Adipose tissue (tissue), 3 donors: Measurements from ENCODE around the gene SMURF1. TPM values are rescaled to one million over a fixed set of nuclear protein-coding genes. Genes with fewer than 3 reads are reported as not detected.

Source experiments
- H3K27ac ChIP-seq: one replicate; pipeline ENCODE4 v1.5.1; 2013; ENCODE audit warnings: low read depth, low read length
- WGBS, 3 donors: extraction: QIAGEN DNeasy Blood & Tissue Kit; methylation state at CpG; one replicate each; pipeline ENCODE4 v1.1.7; 2013; 5-methylcytosine and 5-hydroxymethylcytosine counted together
- polyA plus RNA-seq, 3 donors: library from polyadenylated mRNA; stranded (reverse); fragments of 200-250 nt; gene quantifications; one replicate each; pipeline ENCODE4 v1.2.3, GENCODE V29; 2013
- donor health status: healthy with polysubstance abuse.
- donor health status: Bipolar disorder and iron deficiency.
- donor health status: healthy.

The SMURF1 gene
- polyA plus RNA-seq, 3 donors: 9.7 to 13.9 (median 10.3) TPM

DNA sequence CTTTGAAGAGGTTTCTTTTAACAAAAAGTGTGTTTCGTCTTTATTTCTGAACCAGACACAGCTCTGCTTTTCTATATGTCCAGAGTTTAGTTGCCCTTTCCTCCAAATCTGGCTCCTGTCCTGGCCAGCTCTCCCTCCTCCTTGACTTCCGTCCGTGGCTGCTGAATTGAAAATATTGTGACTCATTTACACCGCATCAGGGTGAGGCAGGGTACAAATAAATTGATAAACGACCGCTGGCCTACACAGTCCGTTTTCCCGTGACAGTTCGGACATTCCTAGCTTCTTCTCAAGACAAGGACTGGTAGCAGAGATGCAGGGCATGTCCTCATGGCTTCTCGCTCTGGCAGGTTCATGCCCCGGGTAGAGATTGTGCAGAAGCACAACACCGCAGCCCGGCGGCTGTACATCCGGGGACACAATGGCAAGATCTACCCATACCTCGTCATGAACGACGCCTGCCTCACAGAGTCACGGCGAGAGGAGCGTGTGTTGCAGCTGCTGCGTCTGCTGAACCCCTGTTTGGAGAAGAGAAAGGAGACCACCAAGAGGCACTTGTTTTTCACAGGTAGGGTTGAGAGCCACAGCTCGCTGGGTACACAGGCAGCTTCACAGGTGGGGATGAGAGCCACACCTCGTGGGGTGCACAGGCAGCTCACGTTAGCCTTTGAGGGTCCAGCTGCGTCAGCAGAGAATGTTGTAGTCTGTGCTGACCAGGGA is 139.0 kb downstream of the SMURF1 start:
- no peak overlapping the region for H3K27ac ChIP-seq
- 91 to 94% (median 92%) methylated on average over 26 of the region's 26 CpGs for WGBS, 3 donors

DNA sequence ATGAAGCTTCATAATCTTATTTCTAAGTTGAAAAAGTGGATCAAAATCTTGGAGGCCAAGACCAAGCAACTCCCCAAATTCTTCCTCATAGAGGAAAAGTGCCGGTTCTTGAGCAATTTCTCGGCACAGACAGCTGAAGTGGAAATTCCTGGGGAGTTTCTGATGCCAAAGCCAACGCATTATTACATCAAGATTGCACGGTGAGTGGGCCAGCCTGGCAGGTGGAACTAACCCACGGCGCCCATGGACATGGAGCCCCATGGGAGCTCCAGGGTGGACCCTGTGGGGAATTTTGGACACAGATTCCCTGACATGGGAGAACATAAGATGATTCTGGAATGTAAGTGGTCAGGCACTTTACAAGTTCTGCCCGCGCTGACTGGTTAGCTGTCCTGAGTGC is 139.7 kb downstream of the SMURF1 start:
- WGBS, 3 donors: 81 to 89% (median 82%) methylated on average over 8 of the region's 8 CpGs
- no peak overlapping the region for H3K27ac ChIP-seq

DNA sequence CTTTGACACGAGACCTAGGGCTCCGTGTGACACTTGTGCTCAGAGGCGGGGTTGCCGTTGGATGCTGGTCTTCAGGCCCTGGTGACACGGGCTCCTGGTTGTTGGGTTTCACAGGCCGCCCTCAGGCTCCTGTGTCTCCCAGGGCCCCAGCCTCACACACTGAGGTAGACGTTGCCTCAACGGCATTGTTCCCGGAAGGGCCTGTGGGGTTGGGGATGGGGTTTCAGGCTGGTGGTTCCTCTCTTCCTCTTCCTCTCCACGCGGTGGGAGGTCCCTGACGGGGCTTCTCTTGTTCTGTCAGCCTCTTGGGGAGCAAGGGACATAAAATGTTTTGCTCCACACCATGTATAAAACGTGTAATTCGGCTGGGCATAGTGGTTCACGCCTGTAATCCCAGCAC is 140.5 kb downstream of the SMURF1 start:
- H3K27ac ChIP-seq: no peak overlapping the region

DNA sequence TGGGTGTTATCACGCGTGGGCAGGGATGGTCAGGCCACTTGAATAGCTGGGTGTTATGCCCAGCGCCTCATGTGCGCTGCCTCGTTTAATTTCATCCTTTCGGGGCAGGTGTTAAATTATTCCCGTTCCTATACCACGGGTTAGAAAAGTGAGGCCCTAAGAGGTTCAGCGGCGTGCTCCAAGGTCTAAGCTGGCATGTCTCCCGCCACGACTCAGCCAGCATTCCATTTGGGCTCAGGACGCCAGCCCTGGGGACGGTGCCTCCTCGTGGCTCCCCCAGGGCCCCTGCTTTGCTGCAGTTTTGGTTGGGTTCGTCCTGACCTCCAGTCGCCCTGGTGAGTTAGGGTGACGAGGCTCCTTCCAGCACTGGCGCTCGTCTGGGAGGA is 141.1 kb downstream of the SMURF1 start:
- 89 to 92% (median 91%) methylated on average over 20 of the region's 20 CpGs for WGBS, 3 donors
- no peak overlapping the region for H3K27ac ChIP-seq

More for the DNA sequence above, 140.5 kb downstream of the SMURF1 start:
- WGBS, 3 donors: 79 to 86% (median 82%) methylated on average over 15 of the region's 15 CpGs

DNA sequence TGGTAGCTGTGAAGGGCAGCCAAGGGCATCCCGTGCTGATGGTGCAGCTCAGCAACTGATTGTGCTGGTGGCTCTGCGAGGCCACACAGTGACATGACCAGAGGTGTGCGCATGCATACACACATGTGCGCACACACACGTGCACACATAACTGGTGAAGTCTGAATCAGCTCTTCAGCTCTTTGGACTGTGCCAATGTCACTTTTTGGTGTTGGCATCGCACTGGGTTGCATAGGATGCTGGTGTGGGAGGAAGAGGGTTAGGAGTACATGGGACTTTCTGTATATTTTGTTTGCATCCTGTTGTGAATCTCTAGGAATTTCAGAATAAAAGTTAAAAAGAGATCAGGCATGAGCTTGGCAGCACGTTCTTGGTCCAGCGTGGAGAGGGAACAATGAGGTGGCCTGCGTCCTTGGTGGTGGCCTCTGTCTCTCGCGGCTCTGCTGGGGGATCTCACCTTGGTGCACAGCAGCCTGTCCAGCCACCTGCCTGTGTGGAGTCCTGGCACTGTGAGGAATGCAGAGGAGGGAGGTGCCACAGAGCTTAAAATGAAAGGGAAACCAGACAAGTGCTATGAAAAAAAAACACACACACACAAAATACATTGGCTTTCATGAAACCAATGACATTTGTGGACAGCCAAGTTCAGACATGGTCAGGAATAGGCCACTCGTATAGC is 141.6 kb downstream of the SMURF1 start:
- no peak overlapping the region for H3K27ac ChIP-seq
- 81 to 93% (median 92%) methylated on average over 12 of the region's 12 CpGs for WGBS, 3 donors

DNA sequence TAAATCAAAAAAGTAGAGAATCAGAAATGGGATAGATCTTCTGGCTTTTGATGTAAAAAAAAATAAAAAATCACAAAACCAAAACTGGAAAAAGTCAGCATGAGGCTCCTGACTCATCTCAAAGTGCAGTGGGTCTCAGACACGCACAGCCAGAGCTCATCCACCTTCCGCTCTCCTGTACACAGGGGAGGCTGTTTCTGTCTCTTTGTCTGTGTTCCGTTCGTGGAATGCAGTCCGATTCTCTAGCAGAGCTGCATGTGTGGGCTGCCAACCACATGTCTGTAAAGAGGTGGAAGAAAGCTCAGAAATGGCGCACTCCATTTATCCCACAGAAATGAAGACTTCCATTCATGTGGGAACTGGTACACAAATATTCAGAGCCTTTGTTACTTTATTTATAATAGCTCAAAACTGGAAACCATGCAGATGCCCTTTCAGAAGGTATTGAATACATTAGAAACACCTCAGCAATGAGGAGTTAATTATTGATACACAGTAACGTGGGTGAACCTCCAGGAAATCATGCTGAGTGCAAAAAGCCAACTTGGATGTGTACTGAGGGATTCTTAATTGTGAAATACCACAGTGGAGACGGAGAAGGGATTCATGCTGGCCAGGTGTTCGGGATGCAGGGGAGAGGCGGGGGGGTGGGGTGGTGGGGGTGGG is 142.3 kb downstream of the SMURF1 start:
- WGBS, 3 donors: 77 to 90% (median 88%) methylated on average over 10 of the region's 10 CpGs
- no peak overlapping the region for H3K27ac ChIP-seq

DNA sequence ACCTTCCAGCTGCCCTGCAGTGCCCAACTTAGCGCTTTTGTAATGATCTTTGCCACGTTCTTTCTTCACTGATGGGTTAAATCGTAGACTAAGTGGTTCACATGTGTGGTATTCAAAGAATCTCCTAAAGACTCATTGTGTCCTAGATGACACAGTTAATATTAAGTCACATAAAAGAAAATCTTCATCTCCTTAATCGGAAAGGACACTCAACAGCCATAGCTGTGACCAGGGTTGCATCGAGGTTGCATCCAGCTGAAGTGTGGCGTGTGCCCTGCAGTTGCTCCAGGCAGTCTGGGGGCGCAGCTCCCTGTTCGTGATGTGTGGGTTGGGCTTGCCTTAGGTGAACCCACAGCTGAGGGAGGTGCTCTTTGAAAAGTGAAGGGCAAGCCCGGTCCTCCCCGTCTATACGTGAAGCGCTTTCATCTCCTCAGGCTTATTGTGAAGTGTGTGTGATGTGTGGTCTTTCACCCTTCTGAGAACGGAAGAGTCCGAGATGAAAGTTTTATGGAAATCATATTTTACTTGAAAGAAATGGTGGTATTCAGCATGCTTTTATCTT is 142.9 kb downstream of the SMURF1 start:
- no peak overlapping the region for H3K27ac ChIP-seq
- 90 to 94% (median 93%) methylated on average over 14 of the region's 14 CpGs for WGBS, 3 donors

DNA sequence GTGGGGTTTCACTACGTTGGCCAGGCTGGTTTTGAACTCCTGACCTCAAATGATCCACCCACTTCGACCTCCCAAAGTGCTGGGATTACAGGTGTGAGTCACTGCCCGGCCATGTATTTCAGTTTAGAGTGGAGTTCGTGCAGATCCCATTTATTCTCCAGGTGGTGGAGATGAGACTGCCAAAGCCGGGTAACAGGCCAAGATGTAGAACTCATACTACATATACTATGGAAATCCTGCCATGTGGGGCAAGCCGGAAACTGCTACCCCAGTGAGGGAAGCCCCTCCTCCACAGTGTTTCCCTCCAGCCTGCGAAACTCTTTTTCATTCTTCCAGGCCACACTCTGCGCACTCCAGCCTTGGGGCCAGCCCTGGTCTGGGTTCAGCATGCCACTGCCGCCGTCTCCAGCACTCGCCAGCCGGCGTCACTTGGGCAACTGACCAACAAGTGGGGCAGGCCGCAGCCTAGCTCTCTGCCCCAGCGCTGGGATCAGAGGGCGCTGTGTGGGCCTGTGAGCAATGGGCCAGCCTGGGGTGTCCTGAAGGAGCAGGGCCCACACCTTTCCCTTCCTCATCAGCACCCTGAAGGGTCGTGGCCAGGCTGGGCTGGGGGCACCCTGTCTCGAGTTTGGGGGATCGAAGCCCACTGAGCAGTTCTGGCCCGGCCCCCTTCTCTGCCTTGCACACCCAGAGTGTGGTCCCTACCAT is 143.6 kb downstream of the SMURF1 start:
- no peak overlapping the region for H3K27ac ChIP-seq

DNA sequence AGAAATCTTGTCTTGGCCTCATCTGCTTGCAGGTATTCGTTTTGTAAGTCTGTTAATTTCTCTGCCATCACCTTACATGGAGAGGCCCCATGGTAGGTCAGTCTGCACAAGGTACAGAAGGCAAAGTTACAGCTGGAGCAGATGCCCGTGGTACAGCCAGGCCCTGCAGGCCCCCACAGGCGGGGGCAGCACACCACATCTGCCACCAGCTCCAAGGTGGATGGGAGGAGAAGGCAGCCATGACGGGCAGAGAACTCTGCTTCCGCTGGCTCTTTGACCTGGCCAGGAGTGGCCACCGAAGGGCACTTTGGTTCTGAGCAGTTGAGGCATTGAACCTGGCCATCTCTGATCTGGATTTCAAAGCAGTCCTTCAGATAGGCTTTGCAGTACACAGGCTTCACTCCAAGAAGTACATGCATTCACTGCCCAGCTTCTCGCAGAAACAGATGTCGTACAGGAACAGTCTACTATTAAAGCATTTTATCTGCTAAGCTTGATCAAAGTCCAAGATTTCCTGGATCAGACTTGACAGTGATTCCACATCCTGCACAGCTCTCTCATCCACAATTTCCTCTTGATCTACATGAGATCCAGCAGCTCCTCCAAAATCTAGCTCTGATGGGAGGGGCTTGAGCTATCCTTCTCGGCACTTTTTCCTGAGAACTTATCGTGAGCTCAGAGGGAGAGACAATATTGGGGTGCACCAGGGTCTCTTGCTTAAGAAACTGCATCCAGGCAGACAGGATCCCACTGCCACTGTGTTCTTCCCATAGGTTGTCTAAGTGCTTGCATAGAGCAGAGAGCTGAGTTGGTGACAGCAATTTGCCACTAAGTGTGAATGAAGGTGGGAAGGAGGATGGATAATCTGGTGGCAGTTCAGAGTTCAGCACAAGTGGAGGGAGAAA is 144.8 kb downstream of the SMURF1 start:
- H3K27ac ChIP-seq: no peak overlapping the region
- 80 to 90% (median 85%) methylated on average over 10 of the region's 10 CpGs for WGBS, 3 donors

More for the DNA sequence above, 143.6 kb downstream of the SMURF1 start:
- WGBS, 3 donors: 93 to 96% (median 93%) methylated on average over 20 of the region's 20 CpGs

DNA sequence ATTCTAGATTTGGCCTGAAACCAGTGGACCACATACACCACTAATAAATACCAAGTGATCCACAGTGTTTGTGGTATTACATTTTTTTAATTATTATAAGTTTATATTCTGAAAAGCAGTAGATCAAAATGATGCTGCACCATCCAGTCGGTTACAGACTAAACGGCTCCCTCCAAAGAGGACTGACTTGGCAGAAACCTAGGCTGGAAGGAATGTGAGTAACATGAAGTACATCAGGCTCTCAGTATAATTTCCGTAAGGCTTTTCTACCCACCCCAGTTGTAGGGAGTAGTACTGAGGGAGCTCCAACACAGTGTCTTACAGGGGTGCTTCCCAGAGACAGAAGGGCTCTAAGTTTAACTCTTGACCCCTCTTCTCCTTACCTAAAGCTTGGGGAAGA is 146.1 kb downstream of the SMURF1 start:
- WGBS, 3 donors: 71 to 81% (median 72%) methylated on average over 3 of the region's 3 CpGs
- no peak overlapping the region for H3K27ac ChIP-seq

DNA sequence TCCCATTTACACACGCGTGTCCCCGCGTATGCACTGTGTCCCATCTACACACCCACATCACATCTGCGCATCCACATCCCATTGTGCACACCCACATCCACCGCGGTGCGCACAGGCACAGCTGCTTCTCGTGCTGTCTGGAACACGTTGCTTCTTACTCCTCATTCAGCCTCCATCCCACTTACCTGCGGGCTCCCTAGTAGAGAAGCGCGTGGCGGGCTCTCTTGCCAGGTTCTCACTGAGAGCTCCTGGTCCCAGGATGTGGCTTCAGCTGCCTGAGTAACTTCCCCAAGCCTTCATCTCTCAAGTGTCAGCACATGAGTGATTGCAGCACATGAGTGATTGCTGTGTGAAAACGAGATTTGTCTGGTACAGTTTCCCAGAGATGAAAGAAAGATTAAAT is 147.8 kb downstream of the SMURF1 start:
- no peak overlapping the region for H3K27ac ChIP-seq
- WGBS, 3 donors: 90 to 93% (median 93%) methylated on average over 15 of the region's 15 CpGs

DNA sequence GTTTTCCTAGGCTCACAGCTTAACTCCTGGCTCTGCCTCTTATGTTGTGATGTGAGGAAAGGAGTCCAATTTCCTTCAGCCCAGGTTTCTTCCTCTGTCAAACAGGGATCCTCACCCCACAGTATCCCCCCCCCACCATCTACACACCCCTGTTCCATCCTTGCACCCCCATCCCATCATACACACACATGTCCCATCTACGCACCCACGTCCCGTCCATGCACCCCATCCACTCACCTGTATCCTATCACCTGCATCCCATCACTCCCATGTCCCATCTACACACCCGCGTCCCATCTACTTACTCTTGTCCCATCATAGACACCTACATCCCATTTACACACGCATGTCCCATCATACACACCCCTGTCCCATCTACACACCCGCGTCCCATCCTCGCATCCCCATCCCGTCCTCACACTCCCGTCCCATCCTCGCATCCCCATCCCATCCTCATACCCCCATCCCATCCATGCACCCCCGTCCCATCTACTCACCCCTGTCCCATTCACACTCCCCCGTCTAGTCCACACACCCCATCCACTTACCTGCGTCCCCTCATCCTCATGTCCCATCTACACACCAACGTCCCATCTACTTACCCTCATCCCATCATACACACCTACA is 148.3 kb downstream of the SMURF1 start:
- WGBS, 3 donors: 95 to 96% (median 96%) methylated on average over 16 of the region's 16 CpGs
- no peak overlapping the region for H3K27ac ChIP-seq

DNA sequence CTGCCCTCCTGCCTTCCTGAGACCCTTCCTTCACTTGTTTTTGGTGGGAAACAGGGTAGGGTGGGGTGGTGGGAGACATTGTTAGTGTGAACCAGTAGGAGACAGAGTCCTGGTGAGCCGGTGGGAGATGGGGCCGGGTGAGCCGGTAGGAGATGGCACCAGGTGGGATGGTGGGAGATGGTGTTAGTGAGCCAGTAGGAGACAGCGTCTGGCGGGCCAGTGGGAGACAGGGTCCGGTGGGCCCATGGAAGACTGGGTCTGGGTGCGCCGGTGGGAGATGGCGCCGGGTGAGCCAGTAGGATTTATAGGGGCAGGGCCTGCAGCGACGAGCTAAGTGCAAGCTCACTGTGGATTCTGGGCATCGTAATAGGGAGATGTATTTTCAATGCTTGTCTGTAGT is 148.8 kb downstream of the SMURF1 start:
- H3K27ac ChIP-seq: no peak overlapping the region
- WGBS, 3 donors: 90 to 92% (median 90%) methylated on average over 13 of the region's 13 CpGs

DNA sequence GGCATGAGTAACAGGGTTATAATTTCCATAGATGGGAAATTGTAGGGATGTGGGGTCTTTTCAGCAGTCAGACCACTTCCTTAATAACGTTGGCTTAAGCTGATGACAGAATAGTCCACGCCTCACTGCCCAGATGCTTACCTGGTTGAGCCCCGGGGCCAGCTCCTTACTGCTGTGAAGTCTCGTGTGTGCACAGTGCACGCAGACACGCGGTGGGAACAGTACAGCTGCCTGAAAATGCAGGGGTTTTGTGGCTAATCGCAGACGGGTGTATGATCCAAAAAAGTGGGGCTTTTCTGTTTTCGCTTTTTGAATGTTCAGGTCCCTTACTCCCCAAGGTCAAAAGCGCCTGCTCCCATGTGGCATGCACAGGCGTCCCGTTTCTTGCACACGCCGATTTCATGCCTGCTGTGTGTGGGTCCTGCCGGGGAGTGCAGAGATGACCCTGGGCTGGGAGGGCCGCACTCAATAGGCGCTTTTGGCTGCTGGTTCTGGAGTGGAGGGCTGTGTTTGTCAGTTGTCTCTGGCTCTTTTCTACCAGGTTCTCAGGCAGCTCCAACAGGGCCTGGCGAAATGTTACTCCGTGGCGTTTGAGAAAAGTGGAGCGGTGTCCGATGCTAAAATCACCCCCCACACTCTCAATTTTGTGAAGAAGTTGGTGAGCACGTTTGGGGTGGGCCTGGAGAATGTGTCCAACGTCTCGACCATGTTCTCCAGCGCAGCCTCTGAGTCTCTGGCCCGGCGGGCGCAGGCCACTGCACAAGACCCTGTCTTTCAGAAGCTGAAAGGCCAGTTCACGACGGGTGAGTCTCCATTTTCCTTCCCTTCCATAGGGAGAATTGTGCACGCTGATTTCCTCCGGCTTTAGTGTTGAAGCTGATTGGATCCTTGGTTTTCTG is 149.6 kb downstream of the SMURF1 start:
- H3K27ac ChIP-seq: no peak overlapping the region
- 92 to 95% (median 94%) methylated on average over 34 of the region's 34 CpGs for WGBS, 3 donors

DNA sequence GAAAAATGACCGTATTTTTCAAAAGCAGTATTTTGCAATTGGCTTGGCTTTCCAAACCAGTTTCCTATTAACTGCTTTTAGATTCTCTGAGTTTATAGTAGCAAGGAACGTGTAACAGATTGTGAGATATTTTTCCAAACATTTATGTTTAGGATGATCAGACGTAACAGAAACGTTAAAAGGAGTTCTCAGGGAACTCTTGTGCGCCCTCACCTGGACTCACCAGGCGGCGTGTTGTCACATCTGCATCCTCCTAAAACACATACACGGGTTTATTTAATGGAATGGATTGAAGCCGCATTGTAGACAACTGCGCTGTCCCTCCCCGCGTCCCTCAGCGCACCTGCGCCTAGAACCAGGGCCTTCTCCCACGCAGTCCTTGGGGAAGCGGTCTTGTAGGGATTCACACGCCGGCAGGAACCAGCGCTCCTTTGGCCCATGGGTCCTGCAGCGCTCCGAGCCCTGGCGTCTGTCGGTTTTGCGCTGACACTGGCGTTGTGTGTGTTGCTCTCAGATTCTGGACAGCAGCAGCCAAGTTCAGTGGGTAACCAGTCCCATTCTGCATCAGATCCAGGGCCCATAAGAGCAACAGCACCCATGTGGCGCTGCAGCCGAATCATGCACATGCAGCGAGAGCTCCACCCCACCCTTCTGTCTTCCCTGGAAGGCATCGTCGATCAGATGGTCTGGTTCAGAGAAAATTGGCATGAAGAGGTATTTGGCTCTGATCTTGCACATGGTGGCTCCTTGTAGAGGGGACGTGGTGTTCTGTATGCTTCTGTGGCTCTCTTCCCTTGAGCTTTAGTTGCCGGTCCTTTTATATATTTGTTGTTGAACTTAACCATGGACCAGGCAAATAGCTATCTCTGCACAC is 150.6 kb downstream of the SMURF1 start:
- 92 to 95% (median 95%) methylated on average over 32 of the region's 32 CpGs for WGBS, 3 donors
- no peak overlapping the region for H3K27ac ChIP-seq
